NCI-H524 treated with DMSO at 0.1 percent for 48 hours (cell line): ENCODE data around the gene MAGEF1.
"Not testable (repeated sequence)": the region's sequence is repeated elsewhere in the genome, so short reads cannot be mapped to it uniquely, and the experiment has no call there.

Experiments used
- DNase-seq: peaks from one replicate; lab custom pipeline; 2025; lab: John Stamatoyannopoulos, UW

Gene MAGEF1

DNA sequence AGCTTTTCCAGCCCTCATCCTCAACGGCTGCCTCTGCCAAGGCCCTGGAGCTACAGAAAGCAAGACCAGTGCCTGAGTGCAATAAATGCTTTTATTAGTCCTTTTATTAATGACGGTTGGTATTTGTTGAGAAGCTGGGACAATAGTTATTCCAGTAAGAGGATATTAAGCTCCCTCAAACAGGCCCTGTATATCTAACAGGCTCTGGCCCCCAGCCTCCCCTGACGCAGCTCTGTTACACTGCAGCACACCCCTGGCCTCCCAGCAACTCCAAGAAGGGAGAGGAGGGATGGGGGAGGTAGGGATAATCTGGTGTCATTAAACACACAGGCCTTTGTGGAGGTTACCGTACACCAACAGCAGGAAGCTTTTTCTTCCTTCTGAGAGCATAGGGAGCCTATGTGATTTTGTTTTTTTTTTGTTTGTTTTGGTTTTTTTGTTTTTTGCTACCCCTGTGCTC, 30.8 kb upstream of the MAGEF1 start:
- DNase-seq, result no peak

DNA sequence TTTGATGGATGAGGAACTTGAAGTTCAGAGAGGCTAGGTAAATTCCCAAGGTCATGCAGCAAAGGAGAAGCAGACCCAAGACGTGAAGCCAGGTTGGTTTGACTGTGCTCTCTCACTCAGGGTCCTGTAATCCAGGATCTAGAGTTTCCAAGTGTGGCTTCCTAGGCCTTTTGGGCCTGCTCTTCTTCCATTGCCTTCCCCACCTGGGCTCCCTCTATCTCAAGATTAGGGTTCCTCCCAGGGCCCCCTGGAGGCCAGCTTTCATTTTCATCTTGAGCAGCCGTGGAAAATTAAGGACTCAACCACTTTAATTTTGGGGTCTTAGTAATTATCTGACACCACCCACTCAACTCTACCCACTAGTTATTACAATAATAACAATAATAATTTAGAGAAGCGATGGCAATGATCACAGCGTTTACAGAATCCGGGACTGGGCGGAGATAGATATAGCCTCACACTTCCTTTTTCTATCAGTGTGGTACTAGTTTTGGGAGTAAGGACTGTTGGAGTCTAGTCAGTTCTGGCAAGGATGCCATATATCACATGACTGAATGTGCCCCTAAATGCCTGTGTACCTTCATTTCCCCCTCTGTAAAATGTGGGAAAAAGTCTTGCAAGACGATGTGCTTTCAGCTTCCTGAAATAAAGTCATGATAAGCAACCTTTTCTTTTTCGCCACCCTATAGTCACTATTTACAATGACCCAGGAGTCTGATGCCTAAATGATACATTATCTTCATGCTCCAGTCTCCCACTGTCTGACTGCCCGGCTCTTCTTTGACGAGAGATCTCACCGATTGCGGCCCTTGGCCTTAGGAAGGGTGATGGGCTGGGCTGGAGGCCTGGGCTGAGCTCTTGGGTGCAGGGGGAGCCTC, 30.2 kb upstream of the MAGEF1 start:
- no peak for DNase-seq

DNA sequence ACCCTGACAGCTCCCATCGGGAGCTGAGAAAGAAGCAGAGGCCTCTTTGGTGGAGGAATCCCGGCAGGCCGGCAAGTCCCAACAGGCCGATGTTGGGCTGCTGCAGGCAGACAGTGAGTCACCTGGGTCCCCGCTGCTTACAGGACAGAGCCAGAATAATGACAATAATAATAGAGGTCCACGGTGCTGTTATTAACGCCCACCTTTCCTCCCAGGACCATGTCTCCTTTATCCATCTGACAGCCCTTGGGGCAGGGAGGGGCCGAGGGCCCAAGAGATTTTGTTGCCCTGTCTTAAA, 29.3 kb upstream of the MAGEF1 start:
- DNase-seq, result no peak

DNA sequence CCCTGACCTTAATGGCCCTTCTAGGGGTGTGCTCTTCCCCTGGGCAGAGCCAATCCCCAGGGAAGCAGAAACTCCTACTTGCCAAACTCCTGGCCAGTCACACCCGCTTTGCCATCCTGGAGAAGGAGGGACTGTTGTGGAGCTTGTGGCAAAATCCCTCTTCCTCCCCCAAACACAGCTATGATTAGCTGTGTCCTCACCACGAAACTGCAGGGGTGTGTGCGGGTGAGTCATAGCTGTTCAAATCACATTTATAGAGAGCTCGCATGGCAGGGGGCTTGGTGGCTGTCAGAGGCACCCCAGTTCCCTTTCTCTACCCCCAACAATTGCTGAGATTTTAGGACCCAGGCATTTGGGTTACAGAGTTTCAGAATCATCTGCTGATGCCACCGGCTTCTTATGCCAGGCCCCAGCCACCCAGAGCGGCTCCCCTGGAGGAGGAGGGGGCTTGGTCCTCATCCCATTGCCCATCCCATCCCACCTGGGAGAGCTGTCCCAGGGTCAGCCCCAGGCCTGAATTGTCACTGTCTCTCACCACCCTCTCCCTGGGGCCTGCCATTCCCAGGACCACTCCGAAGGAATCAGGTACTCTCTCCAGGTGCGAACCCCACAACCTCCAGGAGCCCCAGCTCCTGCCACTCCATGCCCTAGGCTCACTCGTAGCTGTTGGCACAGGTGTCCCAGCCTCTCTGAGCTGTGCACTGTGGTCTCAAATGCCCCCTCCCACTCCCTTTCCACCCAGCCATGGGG, 28.8 kb upstream of the MAGEF1 start:
- DNase-seq, result no peak

DNA sequence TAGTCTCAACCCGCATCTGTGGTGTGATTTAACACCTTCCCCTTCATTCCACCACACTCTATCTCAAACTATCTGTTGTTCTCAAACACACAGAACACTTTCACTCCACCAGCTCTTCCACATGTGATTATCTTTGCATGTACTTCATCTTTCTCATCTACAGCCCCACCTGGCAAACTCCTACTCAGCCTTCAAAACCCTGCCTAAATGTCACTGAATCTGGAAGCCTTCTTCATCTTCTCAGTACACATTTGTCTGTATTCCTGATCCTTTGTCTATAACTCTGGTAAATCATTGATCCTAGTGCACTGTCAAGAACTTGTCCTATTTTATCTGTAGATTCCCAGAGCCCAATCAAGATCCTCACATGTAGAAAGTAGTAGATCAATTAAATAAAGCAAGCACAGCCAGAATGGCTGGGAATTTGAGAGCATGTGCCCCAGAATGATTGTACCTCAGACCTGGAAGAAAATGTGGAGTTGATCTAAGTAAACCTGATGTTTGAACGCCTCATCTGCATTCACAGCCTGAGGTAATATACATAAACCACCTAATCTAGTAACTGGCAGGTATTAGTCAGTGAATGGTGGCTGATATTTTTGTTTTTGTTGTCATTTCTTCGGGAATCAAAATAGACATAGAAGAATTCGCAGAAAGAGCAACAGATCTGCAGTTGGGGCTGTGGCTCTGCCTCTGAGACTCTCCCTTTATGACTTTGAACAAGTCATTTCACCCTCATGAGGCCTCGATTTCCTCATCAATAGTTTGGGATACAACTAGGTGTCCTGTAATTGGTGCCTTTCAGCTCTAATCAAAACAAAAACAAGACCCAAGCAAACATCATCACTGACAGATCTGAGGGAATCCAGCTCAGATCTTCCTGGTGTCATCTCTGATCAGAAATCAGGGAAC, 28.0 kb upstream of the MAGEF1 start:
- DNase-seq, result no peak

DNA sequence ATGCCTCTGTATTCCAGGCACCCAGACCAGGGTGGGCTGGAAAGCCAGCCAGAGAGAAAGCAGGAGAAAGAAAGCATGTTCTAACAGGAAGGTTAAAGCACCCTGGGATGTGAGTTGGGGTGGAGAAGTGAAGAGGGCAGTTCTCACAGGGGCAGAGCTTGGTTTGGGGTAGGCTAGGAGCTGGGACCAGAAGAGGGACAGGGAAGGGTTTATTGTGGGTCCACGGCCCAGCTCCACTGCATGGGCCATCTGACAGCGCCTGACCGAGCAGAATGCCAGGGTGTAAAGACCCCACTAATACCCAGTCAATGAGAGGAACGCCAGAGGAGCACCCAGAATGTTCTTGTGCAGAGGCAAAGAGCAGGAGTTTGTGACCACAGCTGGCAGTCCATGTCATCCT, 27.1 kb upstream of the MAGEF1 start:
- DNase-seq, result no peak

DNA sequence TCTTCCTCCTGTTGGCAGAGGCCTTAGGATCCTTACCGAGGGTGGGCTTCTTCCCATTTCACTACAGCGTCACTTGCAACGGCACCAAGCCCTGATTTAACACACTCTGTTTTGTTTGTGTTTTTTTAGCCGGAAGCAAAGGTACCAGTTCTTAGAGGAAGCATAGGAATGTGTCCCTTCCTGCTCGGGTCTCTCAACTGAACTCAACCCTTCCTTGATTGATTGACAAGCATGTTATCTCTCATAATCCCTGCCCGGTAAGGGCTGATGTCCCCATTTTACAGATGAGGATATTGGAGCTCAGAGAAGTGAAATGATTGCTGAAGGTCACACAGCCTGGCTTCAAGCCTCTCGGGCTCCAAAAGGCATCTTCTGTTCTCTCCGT, 26.6 kb upstream of the MAGEF1 start:
- DNase-seq, result no peak

DNA sequence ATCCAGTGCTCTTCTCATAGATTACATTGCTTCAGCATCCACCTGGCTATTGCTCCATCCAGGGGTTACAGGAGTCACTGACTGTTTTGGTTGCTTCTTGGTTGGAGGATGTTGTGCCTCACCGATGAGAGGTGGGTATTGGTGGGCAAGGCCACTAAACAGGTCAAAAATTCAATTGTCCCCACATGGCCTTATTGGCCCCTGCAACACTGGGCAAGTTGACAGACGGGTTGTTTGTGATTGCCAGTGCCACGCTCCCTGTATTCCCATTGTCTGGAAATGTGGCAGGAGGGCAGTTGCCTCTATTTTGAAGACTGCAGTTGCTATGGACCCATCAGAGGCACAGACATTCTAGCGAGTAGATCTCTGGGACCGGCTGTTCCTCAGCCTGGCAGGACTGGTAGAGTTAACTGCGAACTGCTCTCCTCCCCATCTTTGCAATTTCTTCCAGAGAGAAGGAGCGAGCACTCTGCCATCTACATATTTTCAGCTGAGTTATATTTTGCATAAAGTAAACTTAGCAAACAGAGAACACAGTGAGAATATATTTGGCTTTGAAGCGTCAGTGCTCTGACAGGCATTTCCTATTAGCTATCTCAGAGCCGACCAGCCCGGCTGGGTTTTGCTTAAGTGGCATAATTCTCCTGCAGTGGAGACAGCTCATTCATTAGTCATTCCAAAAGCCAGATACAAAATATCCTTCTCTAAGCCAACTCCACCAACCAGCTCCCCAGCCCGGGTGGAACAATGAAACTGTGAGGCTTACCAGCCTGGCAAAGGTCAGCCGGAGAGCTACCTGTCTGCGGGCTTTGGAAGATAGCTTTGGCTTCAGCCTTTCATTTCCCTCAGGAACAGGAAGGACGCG, 26.0 kb upstream of the MAGEF1 start:
- DNase-seq, result no peak

DNA sequence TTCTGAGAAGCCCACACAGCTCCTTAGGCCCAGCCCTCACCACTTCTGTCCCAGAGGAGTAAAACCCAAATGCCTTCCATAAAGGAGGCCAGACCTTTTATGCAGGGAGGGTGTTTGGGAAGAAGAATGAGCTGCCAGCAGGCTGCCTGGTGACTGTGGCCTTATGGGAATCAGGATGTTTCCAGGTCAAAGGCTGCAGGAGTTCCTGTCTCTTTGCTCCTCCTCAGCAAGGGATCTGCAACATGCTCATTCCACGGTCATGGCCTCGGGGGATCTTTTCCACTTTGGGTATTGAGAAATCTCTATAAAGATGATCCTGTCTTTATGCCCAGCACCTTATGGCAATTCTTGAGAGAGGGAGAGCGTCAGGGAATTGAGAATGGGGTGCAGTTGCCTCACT, 25.2 kb upstream of the MAGEF1 start:
- no peak for DNase-seq

DNA sequence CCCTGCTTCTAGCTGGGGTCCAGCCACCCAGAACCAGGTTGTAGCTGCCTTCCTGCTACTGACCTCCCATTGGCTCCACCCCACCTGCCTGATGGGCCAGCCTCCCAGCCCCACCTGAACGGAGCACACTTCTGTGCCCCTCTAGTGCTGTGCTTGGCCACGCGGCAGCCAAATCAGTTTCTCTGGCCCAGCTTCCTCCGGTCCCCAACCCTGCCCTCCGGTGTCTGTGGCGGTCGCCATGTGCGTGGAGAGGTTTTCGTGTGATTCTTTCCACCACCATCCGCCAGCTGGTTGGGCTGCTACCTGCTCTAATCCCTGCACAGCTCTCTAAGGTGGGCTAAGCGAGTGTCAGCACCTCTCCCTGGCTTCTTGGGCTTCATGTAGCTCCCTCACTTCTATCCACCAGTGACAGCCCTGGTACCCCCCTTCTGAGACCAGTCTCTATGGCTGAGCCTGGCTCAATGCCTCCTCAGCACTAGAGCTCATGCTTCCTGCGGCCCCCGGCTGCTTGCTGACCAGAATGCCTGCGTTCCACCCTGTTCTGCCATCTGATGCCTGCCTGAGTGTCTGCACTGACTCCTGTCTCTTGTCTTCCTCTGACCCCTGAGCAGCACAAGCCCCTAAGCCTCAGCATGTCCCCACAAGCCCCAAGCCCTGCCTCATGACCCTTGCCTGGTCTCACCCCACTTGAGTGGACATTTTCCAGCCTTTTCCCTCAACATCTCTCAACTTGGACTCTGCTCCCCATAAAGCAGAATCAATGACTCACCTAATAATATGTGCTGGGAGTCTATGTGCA, 23.2 kb upstream of the MAGEF1 start:
- DNase-seq, result no peak

DNA sequence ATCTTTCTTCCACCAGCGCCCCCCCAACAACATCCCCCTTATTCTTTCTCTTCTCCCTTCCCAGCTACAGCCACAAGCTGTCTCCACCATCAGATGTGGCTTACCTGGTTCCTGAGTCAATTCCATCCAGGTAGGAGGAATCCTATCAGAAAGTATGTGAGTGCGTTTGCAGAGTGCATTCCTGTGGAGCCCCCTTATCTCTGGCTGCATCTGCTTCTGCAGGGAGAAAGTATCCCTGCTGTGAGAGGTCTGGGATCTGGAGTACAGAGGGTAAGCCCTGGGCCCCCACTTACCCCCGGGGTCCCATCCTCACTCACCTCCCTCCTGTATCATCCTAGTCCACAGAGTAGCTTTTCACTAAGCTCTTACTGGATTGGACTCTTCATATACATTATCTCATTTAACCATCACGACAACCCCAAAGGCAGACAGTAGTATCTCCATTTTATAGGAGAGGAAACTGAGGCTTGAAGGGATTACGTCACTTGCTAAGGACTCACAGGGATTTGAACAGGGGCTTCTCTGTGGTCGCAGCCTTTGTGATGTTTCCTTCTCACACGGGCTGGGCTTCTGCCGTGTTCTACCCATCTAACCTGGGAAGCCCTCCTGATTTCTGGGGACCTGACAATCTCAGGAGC, 22.2 kb upstream of the MAGEF1 start:
- DNase-seq, result no peak

DNA sequence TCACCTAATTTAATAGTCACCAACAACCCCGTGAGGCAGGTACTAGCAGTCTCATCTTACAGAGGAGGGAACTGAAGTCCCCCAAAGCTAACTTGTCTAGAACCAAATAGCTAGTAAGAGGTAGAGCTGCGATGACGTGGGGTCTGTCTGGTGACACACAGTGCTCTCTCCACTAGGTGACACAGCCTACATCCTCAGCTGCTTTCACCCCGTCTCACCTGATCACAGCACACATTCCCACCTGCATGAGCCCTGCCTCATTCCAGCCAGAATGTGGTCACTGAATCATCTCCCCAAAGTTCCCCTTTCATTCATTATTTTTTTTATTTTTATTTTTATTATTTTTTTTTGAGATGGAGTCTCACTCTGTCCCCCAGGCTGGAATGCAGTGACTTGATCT, 21.3 kb upstream of the MAGEF1 start:
- no peak for DNase-seq

DNA sequence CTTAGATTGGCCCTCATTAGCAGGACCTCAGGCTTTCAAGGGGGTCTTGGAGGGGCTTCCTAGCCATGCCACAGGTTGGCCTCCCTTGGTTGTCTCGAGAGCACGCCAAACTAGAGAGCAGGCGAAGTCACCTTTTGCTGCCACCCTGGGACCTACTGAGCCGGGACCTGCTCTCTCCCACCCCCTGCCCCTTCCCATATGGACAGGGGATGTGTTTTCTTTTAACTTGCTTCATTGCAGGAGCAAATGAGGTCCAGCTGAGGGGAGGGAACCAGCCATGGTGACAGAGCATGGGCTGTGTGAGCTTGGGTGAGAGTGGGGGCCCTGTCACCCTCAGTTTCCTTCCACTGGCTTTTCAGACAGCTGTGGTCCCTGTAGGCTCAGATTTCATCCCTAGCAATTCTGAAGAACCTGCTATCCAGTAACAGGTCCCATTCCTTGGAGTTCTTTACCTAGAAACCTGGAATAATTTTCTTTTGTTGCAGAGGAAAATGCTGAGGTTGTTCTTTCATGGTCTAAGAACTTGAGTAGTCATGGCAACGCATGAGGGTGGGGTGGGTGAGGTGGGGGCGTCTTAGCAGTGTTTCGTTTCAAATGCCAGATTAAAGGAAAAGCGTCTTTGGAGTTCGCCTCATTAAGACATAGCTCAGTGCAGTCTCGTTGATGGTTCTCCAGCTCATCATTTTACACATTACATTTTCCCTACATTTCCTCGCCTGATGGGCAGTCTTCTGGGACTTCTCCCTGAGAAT, 20.1 kb upstream of the MAGEF1 start:
- DNase-seq, result no peak

DNA sequence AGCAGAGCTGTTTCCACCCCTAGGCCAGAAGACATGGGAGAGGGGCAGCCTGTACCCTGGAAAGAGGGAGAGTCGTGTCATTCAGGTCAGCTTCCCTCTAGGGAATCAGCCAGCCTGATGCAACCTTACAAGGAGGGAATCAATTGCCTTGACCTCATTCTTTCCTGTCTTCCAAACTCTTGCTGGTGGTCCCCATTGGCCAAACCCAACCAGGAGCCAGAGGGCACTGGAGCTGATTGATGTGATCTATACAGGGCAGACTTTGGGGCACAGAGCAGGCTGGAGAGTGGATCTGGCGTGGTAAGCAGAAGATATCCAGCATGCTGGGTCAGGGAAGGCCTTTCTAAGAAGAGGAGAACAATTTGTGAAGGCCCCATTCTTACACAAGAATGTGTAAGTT, 19.1 kb upstream of the MAGEF1 start:
- DNase-seq, result no peak

DNA sequence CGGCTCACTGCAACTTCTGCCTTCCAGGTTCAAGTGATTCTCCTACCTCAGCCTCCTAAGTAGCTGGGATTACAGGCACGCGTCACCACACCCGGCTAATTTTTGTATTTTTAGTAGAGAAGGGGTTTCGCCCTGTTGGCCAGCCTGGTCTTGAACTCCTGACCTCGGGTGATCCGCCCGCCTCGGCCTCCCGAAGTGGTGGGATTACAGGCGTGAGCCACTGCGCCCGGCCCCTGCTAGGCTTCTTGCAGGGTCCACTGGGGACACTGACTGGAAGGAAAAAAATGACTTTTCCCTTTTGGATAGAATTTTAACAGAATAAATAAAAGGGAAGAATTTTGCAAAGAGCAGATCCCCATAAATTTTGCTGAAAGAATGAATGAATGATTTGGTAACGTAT, 17.3 kb upstream of the MAGEF1 start:
- not testable (repeated sequence) for DNase-seq

DNA sequence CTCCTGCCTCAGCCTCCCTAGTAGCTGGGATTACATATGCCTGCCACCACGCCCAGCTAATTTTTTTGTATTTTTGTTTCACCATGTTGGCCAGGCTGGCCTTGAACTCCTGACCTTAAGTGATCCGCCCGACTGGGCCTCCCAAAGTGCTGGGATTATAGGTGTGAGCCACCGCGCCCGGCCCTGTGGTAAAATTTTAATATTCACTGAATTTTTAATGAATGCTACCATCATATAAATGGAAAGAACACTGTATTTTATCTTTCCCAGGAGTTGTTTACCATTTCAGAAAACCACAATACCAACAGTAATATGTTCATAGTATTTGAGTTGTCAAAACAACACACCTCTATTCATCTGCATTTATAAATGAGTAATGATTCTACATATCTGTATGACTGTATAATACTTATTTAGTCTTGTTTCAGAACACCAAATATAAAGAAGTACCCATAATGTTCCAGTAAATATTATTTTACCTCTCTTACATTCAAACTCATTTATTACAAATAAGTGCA, 16.2 kb upstream of the MAGEF1 start:
- DNase-seq, result no peak

DNA sequence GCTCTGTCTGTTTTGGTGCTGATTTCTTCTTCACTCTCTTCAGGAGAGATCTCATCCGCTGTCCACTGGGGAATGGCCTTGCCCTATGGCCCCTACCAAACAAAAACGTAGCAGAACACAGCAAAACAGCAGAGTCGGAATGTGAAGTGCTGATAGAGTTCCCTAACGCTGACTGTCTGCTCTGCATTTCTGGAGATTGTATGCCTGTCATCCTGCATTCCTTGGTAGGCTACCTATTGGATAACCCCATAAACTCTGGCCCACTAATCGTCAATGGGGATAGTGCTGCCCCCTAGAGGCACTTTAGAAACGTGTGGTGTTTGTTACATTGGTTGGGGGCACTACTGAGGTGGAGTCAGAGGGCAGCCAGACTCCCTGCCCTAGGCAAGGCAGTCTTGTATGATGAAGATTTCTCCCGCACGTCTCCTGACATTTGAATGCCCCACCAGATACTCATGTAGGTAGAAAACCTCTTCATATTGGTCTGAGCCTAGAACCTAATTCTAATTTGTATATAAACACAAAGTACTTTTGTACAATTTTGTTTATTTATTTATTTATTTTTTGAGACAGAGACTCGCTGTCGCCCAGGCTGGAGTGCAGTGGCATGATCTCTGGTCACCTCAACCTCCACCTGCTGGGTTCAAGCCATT, 15.6 kb upstream of the MAGEF1 start:
- DNase-seq, result peak; percentile 37

DNA sequence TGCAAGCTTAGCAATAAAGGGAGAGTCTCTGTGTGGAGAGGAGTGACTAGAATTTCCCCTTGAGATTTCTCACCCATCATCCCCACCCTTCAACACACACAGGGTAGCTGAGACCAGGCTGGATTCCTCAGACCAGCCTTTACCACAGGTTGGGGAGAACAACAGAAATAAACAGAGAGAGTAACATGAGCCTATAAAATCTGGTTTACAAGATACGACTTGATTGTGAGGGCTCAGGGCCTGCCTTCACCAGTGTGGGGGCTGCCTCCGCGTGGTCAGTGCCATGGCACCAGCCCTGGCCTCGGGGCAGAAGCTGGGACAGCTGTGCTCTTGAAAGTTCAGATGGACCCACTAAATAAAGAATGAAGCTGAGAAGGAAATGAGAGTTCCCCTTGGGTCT, 14.6 kb upstream of the MAGEF1 start:
- no peak for DNase-seq
